Endothelial cell of umbilical vein (primary cell): Measurements from ENCODE around the gene EYS.

Experiments
- CTCF ChIP-seq, 2 donors: IDR thresholded peaks; 1 replicate in 1 of 2; 2 replicates in 1 of 2; pipeline ENCODE4 v1.5.1; 2011; ENCODE audit warnings: low read length in 2 of 2, mild to moderate bottlenecking in 2 of 2, moderate library complexity in 2 of 2, control low read depth in 1 of 2, inconsistent platforms in 1 of 2, low read depth in 1 of 2; ENCODE audit not compliant: insufficient read depth in 1 of 2; ENCODE audit errors: extremely low read depth in 1 of 2
- POLR2AphosphoS5 ChIP-seq: IDR thresholded peaks from 2 replicates; pipeline ENCODE4 v1.6.1; 2012; ENCODE audit warnings: low read depth, mild to moderate bottlenecking, control low read depth, low read length, moderate library complexity; ENCODE audit not compliant: insufficient read depth

- TF ChIP-seq CTCF (IDR thresholded peaks at IDR 0.05; ENCODE audit: extremely low read depth in 1 of 2, insufficient read depth in 1 of 2, low read depth in 1 of 2, low read length in 2 of 2) = no peak
- no peak for TF ChIP-seq POLR2AphosphoS5
These were observed 83.5 kb downstream of the EYS start for GRCh38 chr6:65623566-65623965.
